H1 (cell line): ENCODE data around the gene RIMBP2. TPM values are rescaled to one million over a fixed set of nuclear protein-coding genes. Genes with fewer than 3 reads are reported as not detected.

Source experiments
- CTCF ChIA-PET: fragments of 300-600 bp; sonication (Branson Sonifier 250); formaldehyde crosslinking; loops from one replicate; lab custom pipeline; 2021; ENCODE audit not compliant: partially characterized antibody; lab: Charles Lee
- POLR2A ChIA-PET: fragments of 300-600 bp; sonication (Branson Sonifier 250); formaldehyde crosslinking; loops from one replicate; lab custom pipeline; 2021; ENCODE audit warnings: inconsistent platforms; ENCODE audit not compliant: partially characterized antibody; lab: Charles Lee
- DNase-seq, 2 experiments: peaks; one replicate each; pipeline versions ENCODE4 v3.0.0 to v3.0.0-alpha.2; 2010 to 2022; ENCODE audit warnings: low spot score in 2 of 2, low read depth in 1 of 2, mixed read lengths in 1 of 2
- FAIRE-seq: peaks from 2 replicates; lab custom pipeline; 2011; peaks lifted over from hg19 to GRCh38; lab: Jason Lieb, UNC
- H2AFZ ChIP-seq: 2 replicates; pipeline ENCODE4 v1.8.1; 2012; ENCODE audit warnings: low read length, inconsistent platforms
- H2AK5ac ChIP-seq: 2 replicates; pipeline ENCODE4 v1.6.1; 2013; ENCODE audit warnings: low read depth, low read length
- H2BK120ac ChIP-seq: replicated peaks from 2 replicates; pipeline ENCODE3; 2013; ENCODE audit warnings: low read depth, low read length, inconsistent platforms
- H2BK12ac ChIP-seq: 2 replicates; pipeline ENCODE4 v1.6.1; 2013; ENCODE audit warnings: low read depth, low read length
- H2BK15ac ChIP-seq: 2 replicates; pipeline ENCODE4 v1.6.1; 2013; ENCODE audit warnings: low read length
- H2BK20ac ChIP-seq: 2 replicates; pipeline ENCODE4 v1.6.1; 2013; ENCODE audit warnings: low read length
- H2BK5ac ChIP-seq: 2 replicates; pipeline ENCODE4 v1.6.1; 2013; ENCODE audit warnings: low read depth, low read length
- H3K14ac ChIP-seq: 2 replicates; pipeline ENCODE4 v1.6.1; 2013; ENCODE audit warnings: inconsistent platforms; ENCODE audit not compliant: insufficient read length
- H3K18ac ChIP-seq: 2 replicates; pipeline ENCODE4 v1.6.1; 2013; ENCODE audit warnings: low read length; ENCODE audit errors: extremely low read depth
- H3K23ac ChIP-seq: 2 replicates; pipeline ENCODE4 v1.6.1; 2013; ENCODE audit warnings: inconsistent platforms; ENCODE audit not compliant: insufficient read length
- H3K23me2 ChIP-seq: 2 replicates; pipeline ENCODE4 v1.6.1; 2013; ENCODE audit warnings: low read depth, low read length
- H3K27ac ChIP-seq: 2 replicates; pipeline ENCODE4 v1.6.1; 2011; ENCODE audit warnings: low read depth, low read length, inconsistent platforms
- H3K27me3 ChIP-seq, 4 experiments: replicated peaks in 1 of 4; 1 replicate in 1 of 4; 2 replicates in 3 of 4; pipeline versions ENCODE4 v1.6.1 to v1.8.1; 2011 to 2013; ENCODE audit warnings: low read length in 3 of 4, mild to moderate bottlenecking in 3 of 4, inconsistent platforms in 2 of 4, mixed read lengths in 2 of 4, moderate library complexity in 1 of 4; ENCODE audit not compliant: control insufficient read depth in 3 of 4, insufficient read depth in 3 of 4; ENCODE audit errors: extremely low read depth in 1 of 4
- H3K36me3 ChIP-seq, 4 experiments: 2 replicates each; pipeline versions ENCODE4 v1.6.1 to v1.8.1; 2011 to 2013; ENCODE audit warnings: mild to moderate bottlenecking in 4 of 4, low read length in 3 of 4, moderate library complexity in 2 of 4, control low read depth in 1 of 4, inconsistent platforms in 1 of 4; ENCODE audit not compliant: insufficient read depth in 4 of 4, control insufficient read depth in 2 of 4
- H3K4ac ChIP-seq: replicated peaks from 2 replicates; pipeline ENCODE3; 2013; ENCODE audit warnings: low read length, low read depth, mixed read lengths, inconsistent platforms; ENCODE audit not compliant: insufficient read length
- H3K4me1 ChIP-seq, 4 experiments: replicated peaks in 1 of 4; 1 replicate in 1 of 4; 2 replicates in 3 of 4; pipeline versions ENCODE4 v1.6.1 to v1.8.1; 2011 to 2013; ENCODE audit warnings: low read length in 3 of 4, inconsistent platforms in 2 of 4, mixed read lengths in 1 of 4; ENCODE audit not compliant: insufficient read depth in 4 of 4, control insufficient read depth in 3 of 4
- H3K4me2 ChIP-seq, 2 experiments: 2 replicates each; pipeline versions ENCODE4 v1.6.1 to v1.8.1; 2011 to 2013; ENCODE audit warnings: low read depth in 2 of 2, low read length in 2 of 2, control low read depth in 1 of 2, inconsistent platforms in 1 of 2, mild to moderate bottlenecking in 1 of 2; ENCODE audit not compliant: insufficient read depth in 1 of 2
- H3K4me3 ChIP-seq, 4 experiments: fragments of 200-600, 300-600 bp in 1 of 4; sonication (generic), shearing (Covaris generic), sonication (Bioruptor Twin) in 1 of 4; 2 replicates each; pipeline versions ENCODE4 v1.5.1 to v1.8.1; 2011 to 2016; ENCODE audit warnings: low read length in 4 of 4, low read depth in 3 of 4, control low read depth in 2 of 4, inconsistent platforms in 2 of 4, mild to moderate bottlenecking in 2 of 4, mixed read lengths in 1 of 4, moderate library complexity in 1 of 4; ENCODE audit not compliant: insufficient read depth in 2 of 4; ENCODE audit errors: extremely low read depth in 1 of 4
- H3K56ac ChIP-seq: replicated peaks from 2 replicates; pipeline ENCODE3; 2013; ENCODE audit warnings: low read depth, mild to moderate bottlenecking, mixed read lengths, low read length, inconsistent platforms; ENCODE audit not compliant: insufficient read length
- H3K79me1 ChIP-seq: 2 replicates; pipeline ENCODE4 v1.6.1; 2013; ENCODE audit warnings: low read depth, low read length, control low read depth
- H3K79me2 ChIP-seq, 2 experiments: 2 replicates each; pipeline versions ENCODE4 v1.6.1 to v1.8.1; 2012 to 2013; ENCODE audit warnings: low read length in 2 of 2, mild to moderate bottlenecking in 2 of 2, inconsistent platforms in 1 of 2; ENCODE audit not compliant: insufficient read depth in 2 of 2, control insufficient read depth in 1 of 2
- H3K9ac ChIP-seq, 4 experiments: replicated peaks in 1 of 4; 1 replicate in 1 of 4; 2 replicates in 3 of 4; pipeline versions ENCODE4 v1.6.1 to v1.8.1; 2011 to 2013; ENCODE audit warnings: low read depth in 3 of 4, low read length in 3 of 4, control low read depth in 2 of 4, mild to moderate bottlenecking in 2 of 4, moderate library complexity in 2 of 4, inconsistent platforms in 1 of 4; ENCODE audit errors: extremely low read depth in 1 of 4
- H3K9me3 ChIP-seq, 2 experiments: 2 replicates each; pipeline versions ENCODE4 v1.6.1 to v1.8.1; 2012 to 2013; ENCODE audit warnings: mild to moderate bottlenecking in 2 of 2, moderate library complexity in 2 of 2, control low read depth in 1 of 2, inconsistent platforms in 1 of 2, low read depth in 1 of 2, low read length in 1 of 2, mixed read lengths in 1 of 2; ENCODE audit not compliant: insufficient read depth in 2 of 2
- H4K20me1 ChIP-seq, 2 experiments: replicated peaks in 1 of 2; 2 replicates each; pipeline versions ENCODE3 to v1.8.1; 2011 to 2013; ENCODE audit warnings: inconsistent platforms in 2 of 2, low read length in 2 of 2, mild to moderate bottlenecking in 1 of 2; ENCODE audit not compliant: insufficient read depth in 2 of 2, control insufficient read depth in 1 of 2
- H4K5ac ChIP-seq: 2 replicates; pipeline ENCODE4 v1.6.1; 2013; ENCODE audit warnings: low read length, low read depth, mixed read lengths, inconsistent platforms; ENCODE audit not compliant: insufficient read length
- H4K8ac ChIP-seq: 2 replicates; pipeline ENCODE4 v1.8.0; 2013; ENCODE audit warnings: mild to moderate bottlenecking, moderate library complexity, low read length, inconsistent platforms; ENCODE audit not compliant: insufficient read depth; ENCODE audit errors: extremely low read depth
- H4K91ac ChIP-seq: replicated peaks from 2 replicates; pipeline ENCODE3; 2013; ENCODE audit warnings: low read length, mixed read lengths, inconsistent platforms; ENCODE audit not compliant: insufficient read length
- ASH2L ChIP-seq: fragments of 200-600, 300-600 bp; sonication (generic); IDR thresholded peaks from one replicate; pipeline ENCODE4 v1.7.1; 2017; ENCODE audit warnings: low read length
- CBX8 ChIP-seq: fragments of 300-800, 300-1000 bp; sonication (generic); IDR thresholded peaks from 2 replicates; pipeline ENCODE4 v1.7.1; 2016; ENCODE audit warnings: low read depth, low read length, borderline replicate concordance
- HDAC2 ChIP-seq, 2 experiments: fragments of 300-600 bp in 1 of 2; sonication (generic) in 1 of 2; IDR thresholded peaks; 2 replicates each; pipeline ENCODE4 v1.6.1; 2011 to 2012; ENCODE audit warnings: low read depth in 2 of 2, low read length in 2 of 2, mild to moderate bottlenecking in 2 of 2, moderate library complexity in 2 of 2, borderline replicate concordance in 1 of 2, inconsistent platforms in 1 of 2
- HDAC6 ChIP-seq: IDR thresholded peaks from one replicate; pipeline ENCODE4 v1.7.1; 2012; ENCODE audit warnings: low read depth, mild to moderate bottlenecking, inconsistent platforms, low read length, moderate library complexity
- KDM5A ChIP-seq: fragments of 200-600 bp; IDR thresholded peaks from 2 replicates; pipeline ENCODE4 v1.7.1; 2012; ENCODE audit warnings: mild to moderate bottlenecking, low read length, inconsistent platforms, mixed read lengths
- SP1 ChIP-seq: IDR thresholded peaks from 2 replicates; pipeline ENCODE4 v1.6.1; 2011; ENCODE audit warnings: low read depth, low read length
- YY1 ChIP-seq: IDR thresholded peaks from 2 replicates; pipeline ENCODE4 v1.6.1; 2011; ENCODE audit warnings: low read depth, mild to moderate bottlenecking, low read length
- WGBS, 2 experiments: shearing (Covaris generic) in 1 of 2; methylation state at CpG; one replicate each; pipeline versions ENCODE4 v1.1.6 to v1.1.7; 2013 to 2015; ENCODE audit warnings: low lambda C conversion rate in 2 of 2, mixed read lengths in 2 of 2, inconsistent platforms in 1 of 2, low coverage in 1 of 2, missing lambda C conversion rate in 1 of 2; ENCODE audit not compliant: insufficient replicate concordance in 2 of 2, insufficient coverage in 1 of 2, insufficient read length in 1 of 2; ENCODE audit errors: extremely low coverage in 1 of 2, missing lambda C conversion rate in 1 of 2; 5-methylcytosine and 5-hydroxymethylcytosine counted together
- polyA plus RNA-seq, 7 experiments: library from polyadenylated mRNA; depleted of rRNA in 3 of 7; stranded (reverse) in 5 of 7; unstranded in 2 of 7; fragments of >200 nt in 5 of 7; fragments of 200-250 nt in 2 of 7; gene quantifications; 1 replicate in 5 of 7; 2 replicates in 1 of 7; 4 replicates in 1 of 7; pipeline versions ENCODE4 v1.2.1 to v1.2.3, GENCODE V29; 2011 to 2013; ENCODE audit warnings: missing spikeins in 2 of 7, mixed read lengths in 2 of 7
- total RNA-seq: library from RNA; stranded (reverse); fragmentation: NEBNext Ultra II Directional; extraction: Animal tissue kit (Norgen Biotek cat#: 25700); gene quantifications from 2 replicates; pipeline ENCODE4 v1.2.1, GENCODE V29; 2021

RIMBP2 gene
- total and polyA plus RNA-seq, 2 of the 8 experiments (the other 6 are each of a cell fraction or from before 2014, with no cell fraction given), result 0.18 to 0.65 TPM

DNA sequence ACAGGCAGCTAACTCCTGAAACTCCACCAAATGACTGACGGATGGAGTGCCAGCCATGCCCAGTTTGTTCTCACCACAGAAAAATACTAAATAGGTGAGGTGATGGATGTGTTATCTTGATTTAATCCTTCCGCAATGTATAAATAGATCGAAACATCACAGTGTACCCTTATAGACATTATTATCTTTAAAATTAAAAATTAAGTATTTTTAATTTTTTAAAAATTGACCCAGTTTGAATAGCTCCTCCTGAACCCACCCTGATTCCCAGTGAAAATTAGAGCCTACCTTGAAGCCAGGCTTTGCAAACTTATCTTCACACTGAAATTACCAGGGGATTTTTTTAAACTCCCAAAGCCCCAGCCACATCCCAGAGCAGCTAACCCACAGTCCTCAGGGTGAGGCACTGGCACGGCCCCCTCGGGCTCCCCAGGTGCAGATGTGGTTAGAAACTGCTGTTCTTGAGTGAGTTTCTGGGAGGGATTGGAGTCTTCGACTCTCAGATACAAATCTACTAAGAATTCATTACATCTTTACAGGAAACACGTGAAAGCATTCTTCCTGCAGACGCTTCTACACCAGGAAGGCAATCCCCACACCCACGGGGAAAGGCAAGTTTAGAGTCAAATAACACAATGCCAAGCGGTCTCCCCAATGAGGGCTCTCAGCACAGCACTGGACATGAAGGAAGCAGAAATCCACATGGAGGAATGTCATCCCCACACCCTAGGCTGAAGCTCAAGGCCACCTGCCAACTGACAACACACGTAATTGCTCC is 126.4 kb downstream of the RIMBP2 start:
- Histone ChIP-seq H3K56ac (no peak overlapping the region), H3K14ac (no peak overlapping the region), H3K9me3 (no peaks in the 10 kb centered on the region), H3K23ac (no peak overlapping the region), H3K4me3 (no peak overlapping the region), H3K4me1 (peaks cover 0 to 2% (median 0%) of the 10 kb centered on the region in 4 experiments; a peak in 1 of 7 replicates), H2BK5ac (no peak overlapping the region), H4K5ac (no peak overlapping the region), H2BK120ac (no peak overlapping the region), H3K9ac (no peak overlapping the region), H3K23me2 (no peaks in the 10 kb centered on the region), H3K36me3 (no peaks in the 10 kb centered on the region), H3K27ac (no peak overlapping the region), H3K27me3 (no peaks in the 10 kb centered on the region), H2BK12ac (no peak overlapping the region), H4K20me1 (no peaks in the 10 kb centered on the region), H4K8ac (no peak overlapping the region), H3K4ac (no peak overlapping the region), H3K18ac (no peak overlapping the region), H2BK20ac (no peak overlapping the region), H4K91ac (no peak overlapping the region), H2BK15ac (no peak overlapping the region), H3K79me1 (no peaks in the 10 kb centered on the region), H3K4me2 (no peak overlapping the region), H3K79me2 (no peaks in the 10 kb centered on the region), H2AK5ac (no peak overlapping the region), H2AFZ (no peak overlapping the region)
- TF ChIP-seq KDM5A (no peak), ASH2L (no peak), YY1 (no peak), SP1 (no peak), HDAC6 (no peak), CBX8 (no peak), HDAC2 (IDR thresholded peaks at IDR 0.05; ENCODE audit: borderline replicate concordance in 1 of 2, low read depth in 2 of 2, low read length in 2 of 2) (no peak)
- DNase-seq, result no peak
- ChIA-PET CTCF (interaction anchor here (0.8 to 1.2 kb wide), 3 partner anchors 21 to 159 kb away, joined by 3 read pairs; no protein-coding TSS in a partner anchor), POLR2A (no interaction called here)
- no peak for FAIRE-seq
- WGBS, 2 experiments, result 92% methylated on average over 10 of the region's 11 CpGs; no CpG with 5 or more reads in 1 of the 2 experiments
